K562 (cell line): ENCODE results near the gene INCENP. TPM values are rescaled to one million over a fixed set of nuclear protein-coding genes. Genes with fewer than 3 reads are reported as not detected.
A peak's percentile ranks its signal among the peaks of the same experiment; 100 is the strongest.

Source experiments
- ARNT ChIP-seq, 2 experiments: fragments of 450-650 bp; IDR thresholded peaks; 2 replicates each; pipeline ENCODE4 v1.6.1; 2016; ENCODE audit warnings: mild to moderate bottlenecking in 1 of 2
- CBX5 ChIP-seq: IDR thresholded peaks from 2 replicates; pipeline ENCODE4 v1.6.1; 2014; ENCODE audit warnings: low read depth, borderline replicate concordance
- ETV1 ChIP-seq: fragments of 450-650 bp; conservative IDR thresholded peaks from 2 replicates; pipeline ENCODE4 v1.6.1; 2016; ENCODE audit warnings: missing genetic modification characterization, control low read depth, low read depth, missing compliant biosample characterization
- HMGN3 ChIP-seq: IDR thresholded peaks from 2 replicates; pipeline ENCODE4 v1.6.1; 2011; ENCODE audit warnings: borderline replicate concordance, low read depth, mild to moderate bottlenecking, mixed read lengths, low read length; ENCODE audit not compliant: insufficient read length; ENCODE audit errors: extremely low read depth
- MAZ ChIP-seq, 2 experiments: fragments of 450-650 bp in 1 of 2; sonication (generic) in 1 of 2; formaldehyde crosslinking; IDR thresholded peaks in 1 of 2; conservative IDR thresholded peaks in 1 of 2; 2 replicates each; pipeline versions ENCODE4 v1.4.0 to v1.5.0; 2020; ENCODE audit warnings: mild to moderate bottlenecking in 1 of 2, missing genetic modification reagents in 1 of 2
- MCM2 ChIP-seq: fragments of 450-650 bp; IDR thresholded peaks from 2 replicates; pipeline ENCODE4 v1.6.1; 2017; ENCODE audit warnings: low read depth, mild to moderate bottlenecking
- MLX ChIP-seq, 2 experiments: fragments of 450-650 bp in 1 of 2; sonication (generic) in 1 of 2; formaldehyde crosslinking; conservative IDR thresholded peaks; 2 replicates each; pipeline versions ENCODE4 v1.4.0 to v1.8.1; 2020 to 2022; ENCODE audit warnings: mild to moderate bottlenecking in 1 of 2, missing genetic modification reagents in 1 of 2
- RBM25 ChIP-seq: fragments of 200-400 bp; formaldehyde crosslinking; IDR thresholded peaks from 2 replicates; pipeline ENCODE4 v1.6.1; 2018; ENCODE audit warnings: low read length, low read depth, moderate library complexity; ENCODE audit not compliant: severe bottlenecking
- ZNF175 ChIP-seq: fragments of 200-800 bp; sonication (Bioruptor generic); IDR thresholded peaks from 2 replicates; pipeline ENCODE4 v1.6.1; 2016; ENCODE audit warnings: low read depth, mild to moderate bottlenecking, missing genetic modification characterization, missing compliant biosample characterization
- ZNF212 ChIP-seq: fragments of 450-650 bp; formaldehyde crosslinking; IDR thresholded peaks from 2 replicates; pipeline ENCODE4 v1.4.0; 2020; ENCODE audit warnings: mild to moderate bottlenecking
- ZNF740 ChIP-seq, 3 experiments: fragments of 200-800 bp in 1 of 3; sonication (Bioruptor generic) in 1 of 3; sonication (generic) in 1 of 3; formaldehyde crosslinking in 1 of 3; IDR thresholded peaks; 2 replicates each; pipeline versions ENCODE4 v1.6.1 to v1.8.0; 2016 to 2022; ENCODE audit warnings: mild to moderate bottlenecking in 2 of 3, missing compliant biosample characterization in 2 of 3, missing genetic modification characterization in 2 of 3, missing genetic modification reagents in 1 of 3
- ZNF79 ChIP-seq: fragments of 250-450 bp; sonication (Bioruptor Pico); IDR thresholded peaks from 2 replicates; pipeline ENCODE4 v1.4.0; 2020; ENCODE audit warnings: low read depth, mild to moderate bottlenecking, moderate library complexity
- polyA plus RNA-seq, 8 experiments: library from polyadenylated mRNA; depleted of rRNA in 4 of 8; stranded (reverse) in 5 of 8; unstranded in 3 of 8; fragments of >200 nt; fragmentation: Nextera tagmentation in 2 of 8; fragmentation: Illumina TruSeq in 1 of 8; extraction: Ambion mirVana in 2 of 8; extraction: Trizol in 1 of 8; gene quantifications; 2 replicates each; pipeline versions ENCODE4 v1.2.1 to v1.2.3, GENCODE V29; 2011 to 2014; ENCODE audit warnings: inconsistent platforms in 1 of 8, missing spikeins in 1 of 8
- total RNA-seq, 7 experiments: library from RNA; depleted of rRNA in 6 of 7; stranded (reverse); fragments of >200 nt in 6 of 7; fragmentation: Illumina TruSeq in 2 of 7; extraction: Trizol in 2 of 7; gene quantifications; 2 replicates each; pipeline versions ENCODE4 v1.2.1 to v1.2.3, GENCODE V29; 2011 to 2021; ENCODE audit warnings: low replicate concordance in 1 of 7
- TF ChIP-seq, protein P1 (sequence below): fragments of 450-650 bp; IDR thresholded peaks from 2 replicates; pipeline ENCODE4 v1.6.1; 2016; ENCODE audit warnings: antibody characterized with exemption
- TF ChIP-seq, protein P2 (sequence below): fragments of 450-650 bp; formaldehyde crosslinking; conservative IDR thresholded peaks from 2 replicates; pipeline ENCODE4 v1.4.0; 2022; ENCODE audit warnings: mild to moderate bottlenecking, missing genetic modification characterization
- TF ChIP-seq, protein P3 (sequence below), 3 experiments: IDR thresholded peaks in 2 of 3; conservative IDR thresholded peaks in 1 of 3; 2 replicates each; pipeline ENCODE4 v1.5.1; 2011 to 2012; ENCODE audit warnings: low read length in 3 of 3, mild to moderate bottlenecking in 3 of 3, control low read depth in 2 of 3, improper control_type of control experiment in 1 of 3, inconsistent platforms in 1 of 3, low read depth in 1 of 3, mixed read lengths in 1 of 3, moderate library complexity in 1 of 3; ENCODE audit not compliant: insufficient read depth in 2 of 3
- TF ChIP-seq, protein P4 (sequence below): fragments of 450-650 bp; formaldehyde crosslinking; IDR thresholded peaks from 2 replicates; pipeline ENCODE4 v1.4.0; 2022; ENCODE audit warnings: mild to moderate bottlenecking, moderate library complexity
- TF ChIP-seq, protein P5 (sequence below): fragments of 250-450 bp; sonication (Bioruptor Pico); IDR thresholded peaks from 2 replicates; pipeline ENCODE4 v1.6.1; 2021; ENCODE audit warnings: mild to moderate bottlenecking

INCENP gene
- total and polyA plus RNA-seq, 9 of the 15 experiments (the other 6 are each of a cell fraction or from before 2014, with no cell fraction given) = 1.1 to 97.9 (median 28.2) TPM

GRCh38 chr11:62081378-62082291, 42.2 kb upstream of the INCENP start (continued):
- TF ChIP-seq, protein P1, sequence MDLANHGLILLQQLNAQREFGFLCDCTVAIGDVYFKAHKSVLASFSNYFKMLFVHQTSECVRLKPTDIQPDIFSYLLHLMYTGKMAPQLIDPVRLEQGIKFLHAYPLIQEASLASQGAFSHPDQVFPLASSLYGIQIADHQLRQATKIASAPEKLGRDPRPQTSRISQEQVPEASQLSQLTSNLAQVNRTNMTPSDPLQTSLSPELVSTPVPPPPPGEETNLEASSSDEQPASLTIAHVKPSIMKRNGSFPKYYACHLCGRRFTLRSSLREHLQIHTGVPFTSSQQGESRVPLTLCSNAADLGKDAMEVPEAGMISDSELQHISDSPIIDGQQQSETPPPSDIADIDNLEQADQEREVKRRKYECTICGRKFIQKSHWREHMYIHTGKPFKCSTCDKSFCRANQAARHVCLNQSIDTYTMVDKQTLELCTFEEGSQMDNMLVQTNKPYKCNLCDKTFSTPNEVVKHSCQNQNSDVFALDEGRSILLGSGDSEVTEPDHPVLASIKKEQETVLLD = no peak
- TF ChIP-seq, protein P2, sequence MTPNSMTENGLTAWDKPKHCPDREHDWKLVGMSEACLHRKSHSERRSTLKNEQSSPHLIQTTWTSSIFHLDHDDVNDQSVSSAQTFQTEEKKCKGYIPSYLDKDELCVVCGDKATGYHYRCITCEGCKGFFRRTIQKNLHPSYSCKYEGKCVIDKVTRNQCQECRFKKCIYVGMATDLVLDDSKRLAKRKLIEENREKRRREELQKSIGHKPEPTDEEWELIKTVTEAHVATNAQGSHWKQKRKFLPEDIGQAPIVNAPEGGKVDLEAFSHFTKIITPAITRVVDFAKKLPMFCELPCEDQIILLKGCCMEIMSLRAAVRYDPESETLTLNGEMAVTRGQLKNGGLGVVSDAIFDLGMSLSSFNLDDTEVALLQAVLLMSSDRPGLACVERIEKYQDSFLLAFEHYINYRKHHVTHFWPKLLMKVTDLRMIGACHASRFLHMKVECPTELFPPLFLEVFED (CRISPR knock-in tag) = no peak
- TF ChIP-seq CBX5 (no peak), MCM2 (no peak), ZNF740 (CRISPR knock-in tag; IDR thresholded peaks at IDR 0.05) (no peak), ZNF740 (tag; IDR thresholded peaks at IDR 0.05) (no peak), MLX (CRISPR knock-in tag; conservative IDR thresholded peaks at IDR 0.05) (no peak), HMGN3 (no peak), ETV1 (tag) (peak; percentile 93), ZNF175 (CRISPR knock-in tag) (no peak), MAZ (CRISPR knock-in tag; conservative IDR thresholded peaks at IDR 0.05 in 1 of 2, IDR thresholded peaks at IDR 0.05 in 1 of 2) (peak in 1 of 2 experiments; percentile 45; a peak in 1 of 4 replicates), ZNF212 (CRISPR knock-in tag) (no peak), ZNF79 (CRISPR knock-in tag) (no peak), ARNT (IDR thresholded peaks at IDR 0.05) (0 out of 4 replicates have a peak, but pooled peaks of 1 of the 2 experiments have one; percentile 69), RBM25 (no peak)
- TF ChIP-seq, protein P3, sequence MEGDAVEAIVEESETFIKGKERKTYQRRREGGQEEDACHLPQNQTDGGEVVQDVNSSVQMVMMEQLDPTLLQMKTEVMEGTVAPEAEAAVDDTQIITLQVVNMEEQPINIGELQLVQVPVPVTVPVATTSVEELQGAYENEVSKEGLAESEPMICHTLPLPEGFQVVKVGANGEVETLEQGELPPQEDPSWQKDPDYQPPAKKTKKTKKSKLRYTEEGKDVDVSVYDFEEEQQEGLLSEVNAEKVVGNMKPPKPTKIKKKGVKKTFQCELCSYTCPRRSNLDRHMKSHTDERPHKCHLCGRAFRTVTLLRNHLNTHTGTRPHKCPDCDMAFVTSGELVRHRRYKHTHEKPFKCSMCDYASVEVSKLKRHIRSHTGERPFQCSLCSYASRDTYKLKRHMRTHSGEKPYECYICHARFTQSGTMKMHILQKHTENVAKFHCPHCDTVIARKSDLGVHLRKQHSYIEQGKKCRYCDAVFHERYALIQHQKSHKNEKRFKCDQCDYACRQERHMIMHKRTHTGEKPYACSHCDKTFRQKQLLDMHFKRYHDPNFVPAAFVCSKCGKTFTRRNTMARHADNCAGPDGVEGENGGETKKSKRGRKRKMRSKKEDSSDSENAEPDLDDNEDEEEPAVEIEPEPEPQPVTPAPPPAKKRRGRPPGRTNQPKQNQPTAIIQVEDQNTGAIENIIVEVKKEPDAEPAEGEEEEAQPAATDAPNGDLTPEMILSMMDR (IDR thresholded peaks at IDR 0.05 in 2 of 3, conservative IDR thresholded peaks at IDR 0.05 in 1 of 3; ENCODE audit: insufficient read depth in 2 of 3, low read depth in 1 of 3, low read length in 3 of 3) = peak; percentile 90 to 97 (median 96)
- TF ChIP-seq, protein P4, sequence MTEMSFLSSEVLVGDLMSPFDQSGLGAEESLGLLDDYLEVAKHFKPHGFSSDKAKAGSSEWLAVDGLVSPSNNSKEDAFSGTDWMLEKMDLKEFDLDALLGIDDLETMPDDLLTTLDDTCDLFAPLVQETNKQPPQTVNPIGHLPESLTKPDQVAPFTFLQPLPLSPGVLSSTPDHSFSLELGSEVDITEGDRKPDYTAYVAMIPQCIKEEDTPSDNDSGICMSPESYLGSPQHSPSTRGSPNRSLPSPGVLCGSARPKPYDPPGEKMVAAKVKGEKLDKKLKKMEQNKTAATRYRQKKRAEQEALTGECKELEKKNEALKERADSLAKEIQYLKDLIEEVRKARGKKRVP (CRISPR knock-in tag) = no peak
- TF ChIP-seq, protein P5, sequence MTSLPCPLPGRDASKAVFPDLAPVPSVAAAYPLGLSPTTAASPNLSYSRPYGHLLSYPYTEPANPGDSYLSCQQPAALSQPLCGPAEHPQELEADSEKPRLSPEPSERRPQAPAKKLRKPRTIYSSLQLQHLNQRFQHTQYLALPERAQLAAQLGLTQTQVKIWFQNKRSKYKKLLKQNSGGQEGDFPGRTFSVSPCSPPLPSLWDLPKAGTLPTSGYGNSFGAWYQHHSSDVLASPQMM = no peak
